DOHH2 (cell line): ENCODE measurements around the gene NIM1K.

ENCODE experiments used
- CTCF ChIP-seq: fragments of 200-600 bp; sonication (generic); IDR thresholded peaks from one replicate; pipeline ENCODE4 v1.5.1; 2014; ENCODE audit warnings: antibody characterized with exemption, mild to moderate bottlenecking, low read depth, low read length; ENCODE audit not compliant: poor library complexity, severe bottlenecking
- EZH2phosphoT487 ChIP-seq: fragments of 200-600 bp; sonication (generic); IDR thresholded peaks from 2 replicates; pipeline ENCODE4 v1.6.1; 2017; ENCODE audit warnings: borderline replicate concordance, mild to moderate bottlenecking, antibody characterized with exemption, low read length, moderate library complexity, mixed read lengths

GRCh38 chr5:43305948-43306565 lies 114.0 kb downstream of the NIM1K start:
- TF ChIP-seq EZH2phosphoT487, result no peak
- TF ChIP-seq CTCF, result peak; percentile 70
